ENCODE results near the gene PRR13. TPM values are rescaled to one million over a fixed set of nuclear protein-coding genes. Genes with fewer than 3 reads are reported as not detected.
"Not testable (repeated sequence)": the region's sequence is repeated elsewhere in the genome, so short reads cannot be mapped to it uniquely, and the experiment has no call there.

PRR13 gene, protein sequence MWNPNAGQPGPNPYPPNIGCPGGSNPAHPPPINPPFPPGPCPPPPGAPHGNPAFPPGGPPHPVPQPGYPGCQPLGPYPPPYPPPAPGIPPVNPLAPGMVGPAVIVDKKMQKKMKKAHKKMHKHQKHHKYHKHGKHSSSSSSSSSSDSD
- 100 to 1,000 TPM; 221 to 247 TPM for total RNA-seq

DNA sequence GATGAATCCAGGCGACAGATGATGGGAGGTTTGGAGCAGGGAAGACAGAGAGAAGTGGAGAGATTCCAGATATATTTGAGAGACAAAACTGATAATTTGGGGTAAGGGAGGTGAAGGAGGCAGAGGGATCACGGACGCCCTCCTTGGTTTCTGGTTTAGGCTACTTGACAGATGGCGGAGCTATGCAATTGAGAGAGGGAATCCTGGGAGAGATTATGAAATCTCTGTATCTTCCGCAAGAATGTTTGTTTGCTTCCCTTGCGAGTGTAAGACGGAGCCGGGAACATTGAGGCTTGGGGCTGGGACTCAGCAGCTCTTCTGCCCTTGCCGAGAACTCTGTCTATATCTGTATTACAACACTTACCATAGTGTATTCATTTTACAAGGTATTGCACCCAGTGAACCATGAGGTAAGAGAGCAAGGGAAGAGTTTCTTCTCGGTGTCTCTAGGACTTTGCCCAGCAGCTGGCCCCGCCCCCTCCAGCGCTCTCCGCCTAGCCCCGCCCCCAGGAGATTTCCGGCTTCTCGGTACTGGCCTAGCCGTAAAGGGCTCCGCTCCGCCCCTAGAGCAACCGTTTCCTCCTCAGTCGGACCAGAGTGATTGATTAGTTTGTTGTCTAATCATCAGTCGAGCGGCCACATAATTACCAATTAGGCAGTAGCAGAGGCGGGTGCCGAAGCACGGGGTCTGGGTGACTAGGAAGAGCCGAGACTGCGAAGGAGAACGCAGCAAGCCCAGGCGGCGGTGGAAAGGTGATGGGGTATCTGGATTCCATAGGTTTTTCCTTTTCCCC lies at the start of gene PRR13:
TSS of gene PRR13 (plus strand) at position 695 of the 794 bp plus-strand sequence. CDS start 981 bp downstream, outside the sequence.
- Mint-ChIP-seq H3K9me3 (no peaks in the 10 kb centered on the region), H3K27me3 (no peaks in the 10 kb centered on the region), H3K36me3 (peaks cover 33% of the 10 kb centered on the region), H3K4me3 (peak within 1 kb of the TSS; percentile 98), H3K4me1 (peaks cover 35% of the 10 kb centered on the region), H3K27ac (peak within 1 kb of the TSS; percentile 92)
- peak; percentile 97 for DNase-seq

DNA sequence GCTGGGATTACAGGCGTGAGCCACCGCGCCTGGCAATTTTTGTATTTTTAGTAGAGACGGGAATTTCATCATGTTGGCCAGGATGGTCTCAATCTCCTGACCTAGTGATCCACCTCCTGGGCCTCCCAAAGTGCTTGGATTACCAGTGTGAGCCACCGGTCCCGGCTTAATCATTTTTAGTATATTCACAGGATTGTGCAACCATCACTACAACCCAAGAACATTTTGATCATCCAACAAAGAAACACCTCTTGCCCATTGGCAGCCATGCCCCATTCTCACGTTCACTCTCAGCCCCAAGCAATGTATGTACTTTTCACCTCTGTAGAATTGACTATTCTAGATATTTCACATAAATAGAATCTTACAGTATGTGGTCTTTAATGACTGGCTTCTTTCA lies 41.6 kb upstream of the PRR13 start:
- no peak overlapping the region for H3K27ac Mint-ChIP-seq
- H3K36me3 Mint-ChIP-seq, result peaks cover 15% of the 10 kb centered on the region
- H3K9me3 Mint-ChIP-seq, result no peaks in the 10 kb centered on the region
- no peak for DNase-seq
- H3K4me1 Mint-ChIP-seq, result peaks cover 8% of the 10 kb centered on the region
- no peak overlapping the region for H3K4me3 Mint-ChIP-seq
- no peaks in the 10 kb centered on the region for H3K27me3 Mint-ChIP-seq

DNA sequence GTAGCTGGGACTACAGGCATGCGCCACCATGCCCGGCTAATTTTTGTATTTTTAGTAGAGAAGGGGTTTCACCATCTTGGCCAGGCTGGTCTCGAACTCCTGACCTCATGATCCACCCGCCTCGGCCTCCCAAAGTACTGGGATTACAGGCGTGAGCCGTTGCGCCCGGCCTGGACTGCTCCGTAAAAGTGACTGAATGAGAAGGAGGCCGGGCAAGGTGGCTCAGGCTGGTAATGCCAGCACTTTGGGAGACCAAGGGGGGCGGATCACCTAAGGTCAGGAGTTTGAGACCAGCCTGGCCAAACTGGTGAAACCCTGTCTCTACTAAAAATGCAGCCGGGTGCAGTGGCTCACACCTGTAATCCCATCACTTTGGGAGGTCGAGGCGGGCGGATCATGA lies 39.2 kb upstream of the PRR13 start:
- not testable (repeated sequence) for DNase-seq, H3K27me3 Mint-ChIP-seq, H3K27ac Mint-ChIP-seq, H3K4me1 Mint-ChIP-seq, H3K4me3 Mint-ChIP-seq, H3K9me3 Mint-ChIP-seq
- H3K36me3 Mint-ChIP-seq, result peaks cover 25% of the 10 kb centered on the region

GRCh38 chr12:53402871-53403270 lies 38.7 kb upstream of the PRR13 start:
- Mint-ChIP-seq H3K27me3 (no peaks in the 10 kb centered on the region), H3K4me1 (peaks cover 6% of the 10 kb centered on the region), H3K4me3 (no peak overlapping the region), H3K36me3 (peaks cover 25% of the 10 kb centered on the region), H3K27ac (peak overlapping the region; percentile 2), H3K9me3 (no peaks in the 10 kb centered on the region)
- DNase-seq, result no peak

GRCh38 chr12:53410951-53411350 lies 30.6 kb upstream of the PRR13 start:
- H3K4me1 Mint-ChIP-seq, result peaks cover 38% of the 10 kb centered on the region
- H3K36me3 Mint-ChIP-seq, result peaks cover 45% of the 10 kb centered on the region
- H3K4me3 Mint-ChIP-seq, result no peak overlapping the region
- H3K27me3 Mint-ChIP-seq, result no peaks in the 10 kb centered on the region
- H3K27ac Mint-ChIP-seq, result no peak overlapping the region
- H3K9me3 Mint-ChIP-seq, result no peaks in the 10 kb centered on the region
- no peak for DNase-seq

DNA sequence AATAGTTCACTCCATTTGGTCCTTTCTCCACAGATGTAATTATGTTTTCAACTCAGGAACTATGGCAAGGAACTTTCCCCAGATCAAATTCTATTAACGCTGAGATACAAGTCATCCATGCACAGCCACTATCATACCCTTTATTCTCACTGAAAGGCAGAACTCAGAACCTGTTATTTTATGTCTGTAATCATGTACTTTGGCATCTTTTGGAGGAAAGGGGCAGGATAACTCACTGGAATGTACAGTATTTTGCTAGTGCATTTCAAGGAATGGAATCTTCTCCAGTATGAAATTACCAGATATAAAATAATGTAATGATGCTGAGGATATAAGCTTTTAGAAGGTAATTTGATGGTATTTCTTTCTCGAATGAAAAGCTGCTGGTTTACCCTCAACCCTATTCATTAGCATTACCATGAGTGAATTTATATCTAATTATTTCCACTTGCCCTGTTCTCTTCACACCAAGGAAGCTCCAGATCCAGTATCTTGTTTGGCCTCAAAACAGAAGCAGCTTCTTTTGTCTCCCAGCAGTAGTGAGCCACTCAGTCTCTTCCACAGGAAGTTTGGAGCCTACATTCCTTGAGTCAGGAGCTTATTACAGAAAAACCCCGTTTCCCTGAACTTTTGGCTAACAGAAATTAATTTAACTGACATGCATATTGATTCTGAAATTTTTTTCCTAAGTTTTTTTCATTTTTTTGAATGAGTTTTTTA lies 27.9 kb upstream of the PRR13 start:
- Mint-ChIP-seq H3K4me1 (peaks cover 59% of the 10 kb centered on the region), H3K9me3 (no peaks in the 10 kb centered on the region), H3K27me3 (no peaks in the 10 kb centered on the region), H3K4me3 (no peak overlapping the region), H3K27ac (peak overlapping the region; percentile 73), H3K36me3 (peaks cover 47% of the 10 kb centered on the region)
- DNase-seq, result no peak

- Mint-ChIP-seq H3K9me3 (no peaks in the 10 kb centered on the region), H3K27ac (peak overlapping the region; percentile 62), H3K27me3 (no peaks in the 10 kb centered on the region), H3K36me3 (peaks cover 40% of the 10 kb centered on the region), H3K4me3 (no peak overlapping the region), H3K4me1 (peaks cover 65% of the 10 kb centered on the region)
- no peak for DNase-seq
Measured at GRCh38 chr12:53414756-53415417, 26.6 kb upstream of the PRR13 start.

DNA sequence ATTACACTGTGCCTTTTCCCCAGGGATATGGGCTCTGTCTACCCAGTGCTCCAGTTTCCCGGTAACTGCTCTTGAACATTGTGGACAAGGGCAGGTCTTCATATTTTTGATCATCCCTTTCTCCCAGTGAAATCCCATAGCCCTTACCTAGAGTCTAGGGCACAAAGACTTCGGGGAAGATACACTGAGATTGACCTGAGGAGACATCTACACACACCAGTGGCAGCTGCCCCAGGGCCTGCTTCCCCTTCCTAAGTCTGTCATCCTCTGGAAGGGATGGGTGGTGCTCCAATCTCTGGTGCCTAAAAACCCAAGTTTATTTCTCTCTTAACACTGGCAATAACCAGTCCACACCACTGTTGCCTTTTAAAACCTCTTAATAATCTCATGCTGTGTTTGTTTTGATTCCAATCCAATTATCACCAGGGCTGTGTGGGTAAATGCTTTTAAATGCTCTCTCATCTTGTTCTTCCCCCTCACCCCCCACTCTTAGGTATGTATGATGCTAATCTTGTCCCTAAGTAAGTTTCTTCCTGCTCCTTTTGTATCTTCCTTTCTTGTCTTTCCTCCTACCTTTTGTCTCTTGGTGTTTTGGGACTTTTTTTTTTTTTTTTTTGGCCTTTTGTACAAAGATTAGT lies 25.7 kb upstream of the PRR13 start:
- H3K9me3 Mint-ChIP-seq, H3K4me3 Mint-ChIP-seq, DNase-seq, H3K27me3 Mint-ChIP-seq: not testable (repeated sequence)
- H3K4me1 Mint-ChIP-seq, result peaks cover 68% of the 10 kb centered on the region
- peaks cover 35% of the 10 kb centered on the region for H3K36me3 Mint-ChIP-seq
- H3K27ac Mint-ChIP-seq, result peak overlapping the region; percentile 52

GRCh38 chr12:53417291-53417816 lies 24.2 kb upstream of the PRR13 start:
- Mint-ChIP-seq H3K27ac (peak overlapping the region; percentile 84), H3K4me1 (peaks cover 68% of the 10 kb centered on the region), H3K4me3 (peak overlapping the region; percentile 51), H3K36me3 (peaks cover 24% of the 10 kb centered on the region)
- not testable (repeated sequence) for H3K9me3 Mint-ChIP-seq, H3K27me3 Mint-ChIP-seq
- DNase-seq, result peak; percentile 25

DNA sequence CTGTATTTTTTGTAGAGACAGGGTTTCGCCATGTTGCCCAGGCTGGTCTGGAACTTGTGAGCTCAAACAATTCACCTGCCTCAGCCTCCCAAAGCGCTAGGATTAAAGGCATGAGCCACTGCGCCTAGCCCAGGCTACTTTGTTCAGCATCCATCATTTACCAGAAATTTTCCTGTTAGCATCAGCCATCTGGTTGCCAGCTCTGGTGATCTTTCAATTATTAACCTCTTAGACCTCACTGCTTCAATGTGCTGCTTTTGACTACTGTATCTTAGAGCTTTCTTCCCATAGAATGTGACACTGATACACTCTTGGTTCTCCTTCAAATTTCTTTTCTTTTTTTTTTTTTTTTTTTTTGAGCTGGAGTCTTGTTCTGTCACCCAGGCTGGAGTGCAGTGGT lies 23.3 kb upstream of the PRR13 start:
- Mint-ChIP-seq H3K9me3 (no peaks in the 10 kb centered on the region), H3K27me3 (no peaks in the 10 kb centered on the region), H3K4me1 (peaks cover 60% of the 10 kb centered on the region), H3K36me3 (peaks cover 16% of the 10 kb centered on the region), H3K27ac (peak overlapping the region; percentile 2), H3K4me3 (no peak overlapping the region)
- no peak for DNase-seq

DNA sequence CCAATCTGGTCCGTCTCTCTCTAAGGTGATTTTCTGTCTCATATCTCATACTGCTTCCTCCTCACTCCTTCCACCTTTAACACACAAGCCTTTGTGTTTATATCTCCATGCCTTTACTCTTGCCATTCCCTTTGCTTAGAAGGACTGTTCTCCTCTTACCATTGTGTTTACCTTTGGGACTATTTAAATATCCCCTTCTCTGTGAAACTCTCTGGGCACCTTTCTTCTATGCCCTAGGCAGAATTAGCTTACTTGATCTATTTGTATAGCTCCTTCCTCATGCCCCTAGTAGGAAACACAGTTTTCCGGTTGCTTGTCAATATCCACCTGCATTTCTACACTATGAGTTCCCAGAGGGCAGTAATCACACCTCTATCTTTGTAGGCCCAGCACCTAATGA lies 21.8 kb upstream of the PRR13 start:
- Mint-ChIP-seq H3K27ac (no peak overlapping the region), H3K4me1 (peaks cover 47% of the 10 kb centered on the region), H3K27me3 (no peaks in the 10 kb centered on the region), H3K9me3 (no peaks in the 10 kb centered on the region), H3K36me3 (peaks cover 14% of the 10 kb centered on the region), H3K4me3 (no peak overlapping the region)
- no peak for DNase-seq

DNA sequence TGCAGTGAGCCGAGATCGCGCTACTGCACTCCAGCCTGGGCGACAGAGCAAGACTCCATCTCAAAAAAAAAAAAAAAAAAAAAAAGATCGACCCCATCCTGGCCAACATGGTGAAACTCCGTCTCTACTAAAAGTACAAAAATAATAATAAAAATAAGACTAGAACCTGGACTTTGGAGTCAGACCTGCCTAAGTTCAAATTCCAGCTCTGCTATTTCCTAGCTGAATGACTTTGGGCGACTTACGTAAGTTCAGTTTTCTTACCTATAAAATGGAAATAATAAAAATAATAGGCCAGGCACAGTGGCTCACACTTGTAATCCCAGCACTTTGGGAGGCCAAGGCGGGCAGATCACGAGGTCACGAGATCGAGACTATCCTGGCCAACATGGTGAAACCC lies 19.3 kb upstream of the PRR13 start:
- H3K27me3 Mint-ChIP-seq, DNase-seq, H3K4me3 Mint-ChIP-seq, H3K36me3 Mint-ChIP-seq, H3K27ac Mint-ChIP-seq, H3K9me3 Mint-ChIP-seq: not testable (repeated sequence)
- peaks cover 28% of the 10 kb centered on the region for H3K4me1 Mint-ChIP-seq

GRCh38 chr12:53423597-53423996 lies 17.9 kb upstream of the PRR13 start, which contains the start of gene AMHR2:
Gene AMHR2 (plus strand): TSS chr12:53423855. CDS start chr12:53423935, 80 bp downstream.
- Mint-ChIP-seq H3K9me3 (no peaks in the 10 kb centered on the region), H3K27ac (no peak within 1 kb of the TSS), H3K4me3 (no peak within 1 kb of the TSS), H3K36me3 (no peaks in the 10 kb centered on the region), H3K27me3 (no peaks in the 10 kb centered on the region), H3K4me1 (peaks cover 26% of the 10 kb centered on the region)
- DNase-seq, result no peak

GRCh38 chr12:53424626-53425514 lies 16.7 kb upstream of the PRR13 start:
- Mint-ChIP-seq H3K4me1 (peaks cover 22% of the 10 kb centered on the region), H3K9me3 (no peaks in the 10 kb centered on the region), H3K27ac (no peak overlapping the region), H3K27me3 (no peaks in the 10 kb centered on the region), H3K4me3 (no peak overlapping the region), H3K36me3 (no peaks in the 10 kb centered on the region)
- no peak for DNase-seq
